Midbrain (tissue), 1 donor: Measurements from ENCODE around the gene SNX18.
A peak's percentile ranks its signal among the peaks of the same experiment; 100 is the strongest.
"Not testable (repeated sequence)": the region's sequence is repeated elsewhere in the genome, so short reads cannot be mapped to it uniquely, and the experiment has no call there.

Experiments used
- DNase-seq: peaks from one replicate; lab custom pipeline; 2025; lab: John Stamatoyannopoulos, UW

SNX18 gene

DNA sequence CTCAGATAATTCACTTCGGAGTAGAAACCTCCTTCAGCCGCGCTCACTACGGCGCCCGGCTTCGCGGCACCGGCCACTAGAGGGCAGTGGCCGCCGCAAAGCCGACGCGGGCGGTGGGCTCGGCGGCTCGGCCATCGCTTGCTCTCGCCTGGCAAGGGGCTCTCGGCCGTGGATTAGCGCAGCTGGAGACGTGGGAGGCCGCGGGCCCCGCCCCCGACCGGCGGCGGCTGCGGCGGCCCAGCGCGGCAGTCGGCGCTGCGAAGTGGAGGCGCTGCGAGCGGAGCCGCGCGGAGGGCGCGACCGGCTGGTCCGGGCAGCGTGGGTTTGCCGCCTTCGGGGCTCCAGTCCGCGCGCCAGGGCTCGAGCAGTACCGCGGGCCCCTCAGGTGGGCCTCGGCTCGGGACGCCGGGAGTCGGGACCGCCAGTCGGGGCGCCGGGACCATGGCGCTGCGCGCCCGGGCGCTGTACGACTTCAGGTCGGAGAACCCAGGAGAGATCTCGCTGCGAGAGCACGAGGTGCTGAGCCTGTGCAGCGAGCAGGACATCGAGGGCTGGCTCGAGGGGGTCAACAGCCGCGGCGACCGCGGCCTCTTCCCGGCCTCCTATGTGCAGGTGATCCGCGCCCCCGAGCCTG, at the start of gene SNX18:
Gene SNX18 (plus strand): TSS at position 248 of the 634 bp plus-strand sequence. CDS start 194 bp downstream, at position 442.
- DNase-seq = peak; percentile 92

DNA sequence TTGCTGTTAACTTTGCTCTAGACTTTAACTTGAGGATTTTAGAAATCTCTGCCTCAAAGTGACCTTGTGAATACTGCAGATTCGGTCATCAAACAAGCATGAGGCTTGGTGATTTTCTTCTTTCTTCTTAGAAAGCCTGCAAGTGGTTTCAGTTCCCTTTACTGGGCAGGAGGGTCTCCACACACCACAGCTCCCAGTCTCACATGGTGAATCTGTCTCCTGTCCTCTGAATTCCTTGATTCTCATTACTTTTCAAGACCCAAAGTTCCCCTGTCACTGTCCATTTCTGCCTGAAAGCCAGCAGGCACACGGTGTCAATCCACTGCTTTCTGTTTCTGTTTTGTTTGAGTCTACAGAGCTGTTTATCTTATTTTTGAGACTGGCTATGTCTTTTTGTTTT, 47.9 kb upstream of the SNX18 start:
- no peak for DNase-seq

DNA sequence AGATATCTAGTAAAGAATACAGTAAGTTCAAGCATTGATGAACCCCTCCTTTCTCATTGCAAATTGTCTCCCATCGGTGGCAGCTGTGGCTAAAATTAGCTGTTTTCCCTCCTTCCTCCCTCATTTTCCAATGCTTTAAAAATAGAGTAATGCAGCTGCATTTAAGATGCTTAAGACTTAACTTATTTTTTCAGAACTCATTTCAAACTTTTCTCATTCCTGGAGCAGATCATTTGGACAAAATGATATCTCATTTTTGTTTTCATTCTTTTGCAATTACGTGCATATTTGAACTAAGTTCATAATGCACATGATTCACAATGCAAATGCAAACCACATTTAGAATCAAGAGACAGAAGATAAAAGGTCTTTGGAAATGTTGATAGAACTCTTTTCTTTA, 47.4 kb upstream of the SNX18 start:
- no peak for DNase-seq

- no peak for DNase-seq
These were observed 46.9 kb upstream of the SNX18 start for GRCh38 chr5:54470677-54471076.

- no peak for DNase-seq
These were observed 46.2 kb upstream of the SNX18 start for GRCh38 chr5:54471398-54471797.

GRCh38 chr5:54476682-54477081, 40.9 kb upstream of the SNX18 start:
- no peak for DNase-seq

GRCh38 chr5:54477941-54478478, 39.5 kb upstream of the SNX18 start:
- no peak for DNase-seq

GRCh38 chr5:54480296-54480695, 37.3 kb upstream of the SNX18 start:
- DNase-seq = no peak

DNA sequence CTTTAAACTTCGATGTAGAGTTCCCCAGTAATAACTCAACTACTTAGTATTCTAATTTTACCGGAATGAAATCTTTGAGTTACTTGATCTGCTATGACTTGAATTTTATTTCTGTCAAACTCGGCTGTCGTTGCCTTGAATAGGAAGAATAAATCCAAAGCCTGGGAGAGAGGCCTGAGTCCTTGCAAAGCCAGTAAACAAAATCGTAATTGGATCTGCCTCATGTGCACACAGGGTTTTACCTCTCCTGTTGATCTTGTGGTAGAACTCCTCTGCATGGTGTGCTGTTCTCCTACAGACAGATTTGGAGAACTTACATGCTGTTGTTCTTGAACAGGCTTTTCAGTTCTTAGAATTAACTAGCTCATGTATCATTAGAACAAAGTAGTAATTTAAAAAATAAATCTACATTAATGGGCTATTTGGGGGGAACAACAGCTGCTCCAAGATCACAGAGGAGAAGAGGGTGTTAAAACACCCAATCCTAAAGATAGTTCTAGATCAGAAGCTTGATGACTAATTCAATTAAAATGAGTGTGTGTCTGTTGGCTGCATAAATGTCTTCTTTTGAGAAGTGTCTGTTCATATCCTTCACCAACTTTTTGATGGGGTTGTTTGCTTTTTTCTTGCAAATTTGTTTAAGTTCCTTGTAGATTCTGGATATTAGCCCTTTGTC, 33.2 kb upstream of the SNX18 start:
- no peak for DNase-seq

GRCh38 chr5:54485659-54486058, 31.9 kb upstream of the SNX18 start:
- not testable (repeated sequence) for DNase-seq

GRCh38 chr5:54489648-54489979, 27.9 kb upstream of the SNX18 start:
- not testable (repeated sequence) for DNase-seq

DNA sequence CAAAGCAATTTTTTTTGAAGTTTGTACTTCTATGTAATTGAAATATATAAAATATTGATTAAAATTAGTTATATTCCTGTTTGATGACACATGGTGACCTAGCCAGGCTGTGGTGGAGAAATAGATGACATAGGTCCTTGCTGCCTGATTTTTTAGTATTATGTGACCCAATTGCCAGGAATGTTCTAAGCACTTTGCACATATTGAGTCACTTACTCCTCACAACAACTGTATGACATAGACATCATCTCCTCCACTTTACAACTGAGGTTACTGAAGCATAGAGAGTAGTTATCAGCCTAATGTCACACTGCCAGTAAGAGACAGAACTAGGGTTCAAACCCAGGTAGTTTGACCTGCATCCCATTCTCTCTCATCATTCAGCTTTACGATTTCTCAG, 26.2 kb upstream of the SNX18 start:
- no peak for DNase-seq

DNA sequence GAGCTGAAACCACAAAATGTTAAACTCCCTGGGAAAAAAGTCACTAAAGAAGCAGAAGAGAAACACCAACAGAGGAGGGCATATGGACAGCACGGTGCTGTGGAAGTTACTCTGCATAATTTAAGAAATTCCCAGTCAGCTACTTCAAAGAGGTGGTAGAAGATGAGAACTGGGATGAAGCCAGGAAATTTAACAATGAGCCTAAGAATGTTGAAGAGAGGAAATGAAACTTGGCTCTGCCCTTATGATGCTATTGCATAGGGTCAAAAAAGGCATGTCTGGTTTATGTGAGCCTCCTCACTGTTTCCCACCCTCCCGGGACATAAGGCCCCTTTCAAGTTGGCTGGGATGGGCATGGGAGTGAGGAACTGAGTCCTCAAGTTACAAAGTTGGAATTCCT, 25.4 kb upstream of the SNX18 start:
- DNase-seq = no peak

DNA sequence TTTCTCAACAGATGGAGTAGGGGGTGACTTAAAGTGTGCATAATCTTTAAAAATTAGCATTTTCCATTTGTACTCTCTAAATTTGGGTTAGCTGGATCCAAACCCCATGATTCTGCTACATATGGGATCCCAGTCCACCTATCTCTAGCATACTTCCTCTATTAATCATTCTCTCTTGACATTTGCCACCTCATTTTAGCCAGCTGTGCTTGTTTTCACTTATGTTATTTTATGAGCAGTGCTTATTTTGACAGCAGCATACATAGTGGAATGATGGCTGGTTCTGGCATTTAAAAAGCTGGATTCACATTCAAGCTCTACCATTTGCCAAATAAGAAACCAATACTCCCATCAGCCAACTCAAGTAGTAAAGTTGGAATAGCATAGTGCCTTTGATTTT, 22.5 kb upstream of the SNX18 start:
- no peak for DNase-seq

DNA sequence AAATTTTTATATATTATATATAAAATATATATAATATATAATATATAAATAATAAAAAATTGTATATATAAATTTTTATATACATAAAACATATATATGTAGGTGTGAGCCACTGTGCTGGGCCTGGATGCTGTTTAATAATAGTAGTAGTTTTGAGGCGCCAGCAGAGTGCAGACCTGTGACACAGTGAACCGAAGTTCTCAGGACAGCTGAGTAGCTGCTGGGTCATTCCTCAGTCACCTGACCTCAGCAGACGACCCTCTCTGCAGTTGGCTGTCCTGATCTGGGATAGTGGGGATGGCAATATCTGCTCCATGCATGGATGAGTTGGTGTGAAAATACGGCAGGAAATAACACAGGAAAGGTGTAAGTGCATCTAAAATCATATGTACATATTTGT, 3.3 kb upstream of the SNX18 start:
- no peak for DNase-seq

DNA sequence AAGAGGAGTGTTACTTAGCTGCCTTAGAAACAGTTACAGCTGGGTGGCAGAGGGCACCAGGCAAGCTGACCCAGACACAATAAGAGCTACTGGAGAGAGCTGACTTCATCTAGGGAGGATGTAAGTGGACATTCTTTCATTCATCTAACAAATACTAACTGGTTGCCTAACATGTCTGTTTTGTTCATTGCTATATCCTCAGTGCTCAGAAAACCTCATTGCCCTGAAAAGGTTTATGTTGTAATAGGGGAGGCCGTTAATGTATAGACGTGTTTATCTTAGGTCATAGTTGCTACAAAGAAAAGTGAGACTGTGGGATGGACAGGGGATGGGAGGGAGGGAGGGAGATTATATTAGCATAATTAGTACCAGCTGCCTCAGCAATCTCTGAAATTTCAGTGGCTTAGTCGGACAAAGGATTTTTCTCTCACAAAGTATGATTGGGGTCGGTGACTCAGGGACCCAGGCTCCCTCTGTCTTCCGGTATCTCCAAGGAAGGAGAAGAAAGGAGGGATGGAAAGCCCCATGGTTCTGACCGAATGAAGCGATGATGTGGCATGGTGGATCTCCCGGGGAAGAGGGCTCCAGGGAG, 2.6 kb upstream of the SNX18 start:
- DNase-seq = no peak

DNA sequence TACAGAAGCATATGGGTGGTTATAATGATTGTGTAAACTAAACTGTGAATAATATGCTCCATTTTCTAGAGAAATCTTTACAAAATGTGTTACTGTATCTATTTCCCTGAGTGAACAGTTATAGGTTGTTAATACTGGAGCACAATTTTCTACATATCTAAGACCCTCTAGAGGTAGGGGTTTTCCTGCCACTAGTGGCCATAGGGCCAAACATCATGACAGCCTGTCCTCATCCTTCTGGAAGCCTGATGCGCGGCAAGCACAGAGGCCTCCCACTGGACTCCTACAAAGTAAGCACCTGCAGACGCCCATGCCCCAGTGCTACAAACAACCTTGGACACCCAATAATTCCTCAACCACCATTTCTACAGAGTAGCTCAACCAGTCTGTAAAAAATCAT, 1.9 kb upstream of the SNX18 start:
- no peak for DNase-seq

- DNase-seq = no peak
These were observed 1.4 kb upstream of the SNX18 start for GRCh38 chr5:54516051-54516655.

DNA sequence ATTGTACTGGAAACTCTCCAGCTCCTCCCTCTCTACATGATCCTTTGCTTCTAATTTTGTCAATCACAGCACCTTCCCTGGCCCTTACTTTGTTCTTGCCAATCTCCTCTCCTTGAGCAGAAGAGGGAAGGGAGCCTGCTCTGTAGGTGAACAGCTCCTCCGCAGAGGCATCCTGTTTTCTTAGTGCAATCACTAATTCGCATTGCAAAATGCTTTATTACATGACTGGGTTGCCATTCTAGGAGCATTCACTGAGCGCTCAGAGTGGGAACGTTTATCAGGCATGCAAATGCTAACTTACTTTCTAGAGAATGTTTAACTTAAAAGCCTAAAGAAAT, 416 bp upstream of the SNX18 start:
- no peak for DNase-seq

GRCh38 chr5:54518146-54518817, 723 bp downstream of the SNX18 start:
- no peak for DNase-seq

DNA sequence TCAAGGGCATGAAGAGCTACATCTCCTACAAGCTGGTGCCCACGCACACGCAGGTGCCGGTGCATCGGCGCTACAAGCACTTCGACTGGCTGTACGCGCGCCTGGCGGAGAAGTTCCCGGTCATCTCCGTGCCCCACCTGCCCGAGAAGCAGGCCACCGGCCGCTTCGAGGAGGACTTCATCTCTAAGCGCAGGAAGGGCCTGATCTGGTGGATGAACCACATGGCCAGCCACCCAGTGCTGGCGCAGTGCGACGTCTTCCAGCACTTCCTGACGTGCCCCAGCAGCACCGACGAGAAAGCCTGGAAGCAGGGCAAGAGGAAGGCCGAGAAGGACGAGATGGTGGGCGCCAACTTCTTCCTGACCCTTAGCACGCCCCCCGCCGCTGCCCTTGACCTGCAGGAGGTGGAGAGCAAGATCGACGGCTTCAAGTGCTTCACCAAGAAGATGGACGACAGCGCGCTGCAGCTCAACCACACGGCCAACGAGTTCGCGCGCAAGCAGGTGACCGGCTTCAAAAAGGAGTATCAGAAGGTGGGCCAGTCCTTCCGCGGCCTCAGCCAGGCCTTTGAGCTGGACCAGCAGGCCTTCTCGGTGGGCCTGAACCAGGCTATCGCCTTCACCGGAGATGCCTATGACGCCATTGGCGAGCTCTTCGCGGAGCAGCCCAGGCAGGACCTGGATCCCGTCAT, 1.4 kb downstream of the SNX18 start:
- DNase-seq = no peak

- DNase-seq = no peak
These were observed 1.9 kb downstream of the SNX18 start for GRCh38 chr5:54519509-54519876.
